ENCODE results near the gene EFCAB6.

DNA sequence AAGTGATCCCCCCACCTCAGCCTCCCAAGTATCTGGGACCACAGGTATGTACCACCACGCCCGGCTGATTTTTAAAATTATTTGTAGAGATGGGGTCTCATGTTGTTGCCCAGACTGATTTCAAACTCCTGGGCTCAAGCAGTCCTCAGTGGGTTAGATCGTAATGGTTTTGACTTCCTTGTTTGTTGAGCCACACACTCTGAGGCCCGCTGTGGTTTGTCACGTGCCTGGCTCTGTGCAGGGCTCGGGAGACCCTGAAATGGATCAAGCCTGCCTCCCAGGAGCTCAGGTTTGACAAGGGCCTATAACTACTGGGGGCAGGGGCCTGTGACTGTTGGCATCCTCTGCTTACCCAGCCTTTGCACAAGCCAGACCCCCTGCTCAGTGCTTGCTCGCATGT, 332.1 kb downstream of the EFCAB6 start:
- no peak for TF ChIP-seq POLR2A (IDR thresholded peaks at IDR 0.05)
- TF ChIP-seq, protein P1, sequence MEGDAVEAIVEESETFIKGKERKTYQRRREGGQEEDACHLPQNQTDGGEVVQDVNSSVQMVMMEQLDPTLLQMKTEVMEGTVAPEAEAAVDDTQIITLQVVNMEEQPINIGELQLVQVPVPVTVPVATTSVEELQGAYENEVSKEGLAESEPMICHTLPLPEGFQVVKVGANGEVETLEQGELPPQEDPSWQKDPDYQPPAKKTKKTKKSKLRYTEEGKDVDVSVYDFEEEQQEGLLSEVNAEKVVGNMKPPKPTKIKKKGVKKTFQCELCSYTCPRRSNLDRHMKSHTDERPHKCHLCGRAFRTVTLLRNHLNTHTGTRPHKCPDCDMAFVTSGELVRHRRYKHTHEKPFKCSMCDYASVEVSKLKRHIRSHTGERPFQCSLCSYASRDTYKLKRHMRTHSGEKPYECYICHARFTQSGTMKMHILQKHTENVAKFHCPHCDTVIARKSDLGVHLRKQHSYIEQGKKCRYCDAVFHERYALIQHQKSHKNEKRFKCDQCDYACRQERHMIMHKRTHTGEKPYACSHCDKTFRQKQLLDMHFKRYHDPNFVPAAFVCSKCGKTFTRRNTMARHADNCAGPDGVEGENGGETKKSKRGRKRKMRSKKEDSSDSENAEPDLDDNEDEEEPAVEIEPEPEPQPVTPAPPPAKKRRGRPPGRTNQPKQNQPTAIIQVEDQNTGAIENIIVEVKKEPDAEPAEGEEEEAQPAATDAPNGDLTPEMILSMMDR (IDR thresholded peaks at IDR 0.05): no peak
- TF ChIP-seq EP300 (IDR thresholded peaks at IDR 0.05): no peak
